Panc1 (cell line): ENCODE data around the gene MAGED2. TPM values are rescaled to one million over a fixed set of nuclear protein-coding genes. Genes with fewer than 3 reads are reported as not detected.

Source experiments
- ATAC-seq: fragments of 200-7000 bp; cut with Tn5 transposase; 2 replicates; pipeline ENCODE4 v1.9.1; 2020; ENCODE audit warnings: mild to moderate bottlenecking, moderate library complexity
- BruUV-seq: library from RNA; stranded (reverse); fragments of 400-500 nt; replicated peaks from 2 replicates; lab custom pipeline; 2021; lab: Mats Ljungman, UMichigan
- CTCF ChIA-PET: fragments of 300-600 bp; sonication (Branson Sonifier 250); formaldehyde crosslinking; loops from one replicate; lab custom pipeline; 2022; ENCODE audit warnings: antibody characterized with exemption; lab: Charles Lee
- POLR2A ChIA-PET: fragments of 300-600 bp; sonication (Branson Sonifier 250); formaldehyde crosslinking; loops from one replicate; lab custom pipeline; 2022; ENCODE audit warnings: antibody characterized with exemption; lab: Charles Lee
- DNase-seq: peaks from one replicate; pipeline ENCODE4 v3.0.0-alpha.2; 2010; ENCODE audit warnings: low read depth, low spot score
- H3K27ac ChIP-seq: 2 replicates; pipeline ENCODE4 v1.5.1; 2011; ENCODE audit warnings: mild to moderate bottlenecking, low read length, inconsistent platforms
- H3K27me3 ChIP-seq: fragments of 200-500 bp; sonication (Bioruptor generic); 2 replicates; pipeline ENCODE4 v1.6.0; 2014; ENCODE audit warnings: low read length, inconsistent platforms; ENCODE audit not compliant: control insufficient read depth, insufficient read depth
- H3K36me3 ChIP-seq: fragments of 200-500 bp; sonication (Bioruptor generic); 2 replicates; pipeline ENCODE4 v1.5.1; 2014; ENCODE audit warnings: inconsistent platforms, mild to moderate bottlenecking, low read length, moderate library complexity; ENCODE audit not compliant: control insufficient read depth, insufficient read depth
- H3K4me1 ChIP-seq: 2 replicates; pipeline ENCODE4 v1.5.1; 2011; ENCODE audit warnings: inconsistent platforms, mild to moderate bottlenecking, low read length, moderate library complexity; ENCODE audit not compliant: control insufficient read depth, insufficient read depth
- H3K4me3 ChIP-seq, 2 experiments: 2 replicates each; pipeline ENCODE4 v1.5.1; 2011 to 2012; ENCODE audit warnings: low read depth in 2 of 2, low read length in 2 of 2, mild to moderate bottlenecking in 2 of 2, inconsistent platforms in 1 of 2, moderate library complexity in 1 of 2
- H3K9me3 ChIP-seq: fragments of 200-500 bp; sonication (Bioruptor generic); 2 replicates; pipeline ENCODE4 v1.5.1; 2014; ENCODE audit warnings: low read depth, mild to moderate bottlenecking, inconsistent platforms, low read length, moderate library complexity; ENCODE audit not compliant: control insufficient read depth, insufficient read depth
- CTCF ChIP-seq: fragments of 450-650 bp; IDR thresholded peaks from 2 replicates; pipeline ENCODE4 v1.5.1; 2017; ENCODE audit warnings: mild to moderate bottlenecking
- POLR2AphosphoS5 ChIP-seq: IDR thresholded peaks from 2 replicates; pipeline ENCODE4 v1.6.1; 2012; ENCODE audit warnings: mild to moderate bottlenecking, low read depth, low read length, moderate library complexity
- REST ChIP-seq, 2 experiments: IDR thresholded peaks; 2 replicates each; pipeline ENCODE4 v1.6.1; 2011 to 2012; ENCODE audit warnings: low read depth in 2 of 2, control low read depth in 1 of 2, low read length in 1 of 2, mild to moderate bottlenecking in 1 of 2, moderate library complexity in 1 of 2; ENCODE audit not compliant: insufficient read depth in 1 of 2
- SIN3A ChIP-seq: IDR thresholded peaks from 2 replicates; pipeline ENCODE4 v1.6.1; 2012; ENCODE audit warnings: low read depth, mild to moderate bottlenecking, low read length, moderate library complexity, borderline replicate concordance; ENCODE audit not compliant: insufficient read depth
- TCF7L2 ChIP-seq: IDR thresholded peaks from 2 replicates; pipeline ENCODE4 v1.6.1; 2011; ENCODE audit warnings: mild to moderate bottlenecking, low read depth, low read length, inconsistent platforms
- in situ Hi-C: cut with HindIII; loops from 2 replicates; pipeline ENCODE4 v1.10.0; 2016; ENCODE audit warnings: low sequenced_read_pairs, low pct_unique_long_range_greater_than_20kb
- intact Hi-C: fragments of 100-400 bp; cut with micrococcal nuclease; formaldehyde crosslinking; loops from one replicate; pipeline ENCODE4 v1.10.0; 2022; ENCODE audit not compliant: unreplicated experiment
- total RNA-seq: library from RNA; stranded (reverse); gene quantifications from one replicate; pipeline ENCODE4 v1.2.1, GENCODE V29; 2021; ENCODE audit not compliant: unreplicated experiment

MAGED2 gene
- total RNA-seq, 1 experiment from 2014 or later = 69.5 TPM

- no TSS peak for BruUV-seq
- DNase-seq (no peak), ATAC-seq (no peak)
- Histone ChIP-seq H3K36me3 (no peaks in the 10 kb centered on the region), H3K27me3 (peaks cover 3% of the 10 kb centered on the region), H3K9me3 (no peaks in the 10 kb centered on the region), H3K27ac (no peak overlapping the region), H3K4me1 (peaks cover 3% of the 10 kb centered on the region; the same call in 1 of the 2 replicates), H3K4me3 (no peak overlapping the region)
- ChIA-PET CTCF (interaction anchor here (0.5 kb wide), 1 partner anchor 189 kb away, joined by 3 read pairs; no protein-coding TSS in a partner anchor), POLR2A (no interaction called here)
- in situ Hi-C loops (no loop called here), intact Hi-C loops (no loop called here)
- TF ChIP-seq TCF7L2 = no peak
- no peak for TF ChIP-seq SIN3A
- TF ChIP-seq POLR2AphosphoS5 = no peak
- no peak for TF ChIP-seq CTCF
- TF ChIP-seq REST (IDR thresholded peaks at IDR 0.05; ENCODE audit: insufficient read depth in 1 of 2, low read depth in 2 of 2, low read length in 1 of 2) = no peak
These were observed 3.0 kb downstream of the MAGED2 start for GRCh38 chrX:54810532-54810931.

GRCh38 chrX:54811301-54811885 is 3.8 kb downstream of the MAGED2 start:
- no peak overlapping the region for H3K27ac ChIP-seq
- CTCF ChIA-PET = no interaction called here
- no TSS peak for BruUV-seq
- POLR2A ChIA-PET = no interaction called here
- DNase-seq (no peak), ATAC-seq (no peak)
- in situ Hi-C loops (no loop called here), intact Hi-C loops (no loop called here)
- peaks cover 2% of the 10 kb centered on the region for H3K27me3 ChIP-seq
- TF ChIP-seq POLR2AphosphoS5 (no peak), CTCF (no peak), TCF7L2 (no peak), REST (IDR thresholded peaks at IDR 0.05; ENCODE audit: insufficient read depth in 1 of 2, low read depth in 2 of 2, low read length in 1 of 2) (no peak), SIN3A (no peak)
- no peaks in the 10 kb centered on the region for H3K9me3 ChIP-seq
- peaks cover 3% of the 10 kb centered on the region; the same call in 1 of the 2 replicates for H3K4me1 ChIP-seq
- no peak overlapping the region for H3K4me3 ChIP-seq
- H3K36me3 ChIP-seq = no peaks in the 10 kb centered on the region
